HepG2 (cell line): Measurements from ENCODE around the gene TCFL5. TPM values are rescaled to one million over a fixed set of nuclear protein-coding genes. Genes with fewer than 3 reads are reported as not detected.

Source experiments
- HCFC1 ChIP-seq: fragments of 150-350 bp; IDR thresholded peaks from 2 replicates; pipeline ENCODE4 v1.6.1; 2014; ENCODE audit warnings: low read depth, low read length
- JARID2 ChIP-seq: sonication (generic); formaldehyde crosslinking; IDR thresholded peaks from 2 replicates; pipeline ENCODE4 v1.8.1; 2023; ENCODE audit warnings: missing genetic modification reagents, inconsistent platforms; ENCODE audit not compliant: insufficient replicate concordance
- PAWR ChIP-seq: sonication (generic); formaldehyde crosslinking; IDR thresholded peaks from 2 replicates; pipeline ENCODE4 v1.4.0; 2020; ENCODE audit warnings: missing genetic modification reagents, mild to moderate bottlenecking, borderline replicate concordance
- SOX13 ChIP-seq, 3 experiments: fragments of 450-650 bp in 1 of 3; sonication (generic) in 1 of 3; formaldehyde crosslinking in 1 of 3; IDR thresholded peaks in 2 of 3; conservative IDR thresholded peaks in 1 of 3; 2 replicates each; pipeline versions ENCODE4 v1.5.0 to v1.6.1; 2016 to 2020; ENCODE audit warnings: antibody characterized with exemption in 1 of 3, mild to moderate bottlenecking in 1 of 3, missing compliant biosample characterization in 1 of 3, missing genetic modification reagents in 1 of 3, moderate library complexity in 1 of 3
- TCF12 ChIP-seq, 2 experiments: fragments of 450-650 bp in 1 of 2; sonication (generic) in 1 of 2; formaldehyde crosslinking in 1 of 2; IDR thresholded peaks; 2 replicates each; pipeline versions ENCODE4 v1.6.1 to v1.8.0; 2017 to 2022; ENCODE audit warnings: antibody characterized with exemption in 1 of 2, mild to moderate bottlenecking in 1 of 2, missing genetic modification reagents in 1 of 2, moderate library complexity in 1 of 2
- ZNF124 ChIP-seq: sonication (generic); formaldehyde crosslinking; IDR thresholded peaks from 2 replicates; pipeline ENCODE4 v1.4.0; 2020; ENCODE audit warnings: missing genetic modification reagents
- ZNF407 ChIP-seq: sonication (generic); formaldehyde crosslinking; IDR thresholded peaks from one replicate; pipeline ENCODE4 v1.5.1; 2020; ENCODE audit warnings: mild to moderate bottlenecking, missing genetic modification reagents; ENCODE audit errors: not compliant biosample characterization
- ZNF644 ChIP-seq: IDR thresholded peaks from 2 replicates; pipeline ENCODE4 v1.6.1; 2016; ENCODE audit warnings: low read depth
- ZNF746 ChIP-seq: sonication (generic); formaldehyde crosslinking; IDR thresholded peaks from 2 replicates; pipeline ENCODE4 v1.8.0; 2022; ENCODE audit warnings: mild to moderate bottlenecking, missing genetic modification reagents
- polyA plus RNA-seq, 8 experiments: library from polyadenylated mRNA; depleted of rRNA in 3 of 8; stranded (reverse) in 7 of 8; unstranded in 1 of 8; fragments of >200 nt; fragmentation: Illumina TruSeq in 4 of 8; extraction: Trizol in 4 of 8; gene quantifications; 2 replicates each; pipeline versions ENCODE4 v1.2.1 to v1.2.3, GENCODE V29; 2011 to 2016; ENCODE audit warnings: low read depth in 4 of 8, missing spikeins in 1 of 8, mixed read lengths in 1 of 8; ENCODE audit not compliant: insufficient read depth in 1 of 8
- total RNA-seq, 5 experiments: library from RNA; depleted of rRNA; stranded (reverse); fragments of >200 nt; fragmentation: Illumina TruSeq; extraction: Trizol; gene quantifications; 2 replicates each; pipeline ENCODE4 v1.2.3, GENCODE V29; 2016; ENCODE audit warnings: low read depth in 1 of 5
- TF ChIP-seq, protein P1 (sequence below): fragments of 450-650 bp; IDR thresholded peaks from 2 replicates; pipeline ENCODE4 v1.6.1; 2017
- TF ChIP-seq, protein P2 (sequence below): sonication (generic); formaldehyde crosslinking; IDR thresholded peaks from 2 replicates; pipeline ENCODE4 v1.9.0; 2021; ENCODE audit warnings: missing genetic modification reagents, borderline replicate concordance
- TF ChIP-seq, protein P3 (sequence below): IDR thresholded peaks from 2 replicates; pipeline ENCODE4 v1.6.1; 2016; ENCODE audit warnings: mild to moderate bottlenecking
- TF ChIP-seq, protein P4 (sequence below): sonication (generic); formaldehyde crosslinking; IDR thresholded peaks from 2 replicates; pipeline ENCODE4 v1.5.0; 2020; ENCODE audit warnings: mild to moderate bottlenecking, missing genetic modification reagents

Gene TCFL5
- total and polyA plus RNA-seq, 2 of the 13 experiments (the other 11 are each of a cell fraction or from before 2014, with no cell fraction given) = 14.8 to 20.0 TPM

- TF ChIP-seq SOX13 (IDR thresholded peaks at IDR 0.05) = no peak
- TF ChIP-seq SOX13 (CRISPR knock-in tag; conservative IDR thresholded peaks at IDR 0.05 in 1 of 2, IDR thresholded peaks at IDR 0.05 in 1 of 2) = no peak
- TF ChIP-seq ZNF124 (CRISPR knock-in tag) = no peak
- TF ChIP-seq, protein P1, sequence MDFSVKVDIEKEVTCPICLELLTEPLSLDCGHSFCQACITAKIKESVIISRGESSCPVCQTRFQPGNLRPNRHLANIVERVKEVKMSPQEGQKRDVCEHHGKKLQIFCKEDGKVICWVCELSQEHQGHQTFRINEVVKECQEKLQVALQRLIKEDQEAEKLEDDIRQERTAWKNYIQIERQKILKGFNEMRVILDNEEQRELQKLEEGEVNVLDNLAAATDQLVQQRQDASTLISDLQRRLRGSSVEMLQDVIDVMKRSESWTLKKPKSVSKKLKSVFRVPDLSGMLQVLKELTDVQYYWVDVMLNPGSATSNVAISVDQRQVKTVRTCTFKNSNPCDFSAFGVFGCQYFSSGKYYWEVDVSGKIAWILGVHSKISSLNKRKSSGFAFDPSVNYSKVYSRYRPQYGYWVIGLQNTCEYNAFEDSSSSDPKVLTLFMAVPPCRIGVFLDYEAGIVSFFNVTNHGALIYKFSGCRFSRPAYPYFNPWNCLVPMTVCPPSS = no peak
- TF ChIP-seq, protein P2, sequence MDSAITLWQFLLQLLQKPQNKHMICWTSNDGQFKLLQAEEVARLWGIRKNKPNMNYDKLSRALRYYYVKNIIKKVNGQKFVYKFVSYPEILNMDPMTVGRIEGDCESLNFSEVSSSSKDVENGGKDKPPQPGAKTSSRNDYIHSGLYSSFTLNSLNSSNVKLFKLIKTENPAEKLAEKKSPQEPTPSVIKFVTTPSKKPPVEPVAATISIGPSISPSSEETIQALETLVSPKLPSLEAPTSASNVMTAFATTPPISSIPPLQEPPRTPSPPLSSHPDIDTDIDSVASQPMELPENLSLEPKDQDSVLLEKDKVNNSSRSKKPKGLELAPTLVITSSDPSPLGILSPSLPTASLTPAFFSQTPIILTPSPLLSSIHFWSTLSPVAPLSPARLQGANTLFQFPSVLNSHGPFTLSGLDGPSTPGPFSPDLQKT (CRISPR knock-in tag) = no peak
- no peak for TF ChIP-seq TCF12 (IDR thresholded peaks at IDR 0.05)
- 0 out of 2 replicates have a peak, but pooled peaks have one; percentile 6 for TF ChIP-seq TCF12 (CRISPR knock-in tag; IDR thresholded peaks at IDR 0.05)
- TF ChIP-seq, protein P3, sequence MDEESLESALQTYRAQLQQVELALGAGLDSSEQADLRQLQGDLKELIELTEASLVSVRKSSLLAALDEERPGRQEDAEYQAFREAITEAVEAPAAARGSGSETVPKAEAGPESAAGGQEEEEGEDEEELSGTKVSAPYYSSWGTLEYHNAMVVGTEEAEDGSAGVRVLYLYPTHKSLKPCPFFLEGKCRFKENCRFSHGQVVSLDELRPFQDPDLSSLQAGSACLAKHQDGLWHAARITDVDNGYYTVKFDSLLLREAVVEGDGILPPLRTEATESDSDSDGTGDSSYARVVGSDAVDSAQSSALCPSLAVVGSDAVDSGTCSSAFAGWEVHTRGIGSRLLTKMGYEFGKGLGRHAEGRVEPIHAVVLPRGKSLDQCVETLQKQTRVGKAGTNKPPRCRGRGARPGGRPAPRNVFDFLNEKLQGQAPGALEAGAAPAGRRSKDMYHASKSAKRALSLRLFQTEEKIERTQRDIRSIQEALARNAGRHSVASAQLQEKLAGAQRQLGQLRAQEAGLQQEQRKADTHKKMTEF (CRISPR knock-in tag) = peak; percentile 61; the same call in 1 of the 2 replicates
- peak; percentile 51 for TF ChIP-seq ZNF407
- TF ChIP-seq PAWR (CRISPR knock-in tag) = no peak
- TF ChIP-seq ZNF746 = no peak
- no peak for TF ChIP-seq ZNF644 (CRISPR knock-in tag)
- TF ChIP-seq, protein P4, sequence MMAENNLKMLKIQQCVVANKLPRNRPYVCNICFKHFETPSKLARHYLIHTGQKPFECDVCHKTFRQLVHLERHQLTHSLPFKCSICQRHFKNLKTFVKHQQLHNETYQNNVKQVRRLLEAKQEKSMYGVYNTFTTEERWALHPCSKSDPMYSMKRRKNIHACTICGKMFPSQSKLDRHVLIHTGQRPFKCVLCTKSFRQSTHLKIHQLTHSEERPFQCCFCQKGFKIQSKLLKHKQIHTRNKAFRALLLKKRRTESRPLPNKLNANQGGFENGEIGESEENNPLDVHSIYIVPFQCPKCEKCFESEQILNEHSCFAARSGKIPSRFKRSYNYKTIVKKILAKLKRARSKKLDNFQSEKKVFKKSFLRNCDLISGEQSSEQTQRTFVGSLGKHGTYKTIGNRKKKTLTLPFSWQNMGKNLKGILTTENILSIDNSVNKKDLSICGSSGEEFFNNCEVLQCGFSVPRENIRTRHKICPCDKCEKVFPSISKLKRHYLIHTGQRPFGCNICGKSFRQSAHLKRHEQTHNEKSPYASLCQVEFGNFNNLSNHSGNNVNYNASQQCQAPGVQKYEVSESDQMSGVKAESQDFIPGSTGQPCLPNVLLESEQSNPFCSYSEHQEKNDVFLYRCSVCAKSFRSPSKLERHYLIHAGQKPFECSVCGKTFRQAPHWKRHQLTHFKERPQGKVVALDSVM (CRISPR knock-in tag) = no peak
- TF ChIP-seq HCFC1 = no peak
- no peak for TF ChIP-seq JARID2
Observed at GRCh38 chr20:62804021-62804626, 57.5 kb downstream of the TCFL5 start (continued).
